WTC11 (cell line): ENCODE data around the gene ESM1. TPM values are rescaled to one million over a fixed set of nuclear protein-coding genes. Genes with fewer than 3 reads are reported as not detected.

Experiments used
- ATAC-seq: fragments of 200-7000 bp; cut with Tn5 transposase; 2 replicates; pipeline ENCODE4 v1.10.0; 2021; ENCODE audit warnings: mild to moderate bottlenecking, moderate library complexity
- CTCF ChIA-PET: fragments of 300-600 bp; sonication (Branson Sonifier 250); formaldehyde crosslinking; loops from one replicate; lab custom pipeline; 2021; ENCODE audit warnings: antibody characterized with exemption; lab: Charles Lee
- POLR2A ChIA-PET: fragments of 350-600 bp; sonication (Branson Sonifier 250); formaldehyde crosslinking; loops from one replicate; lab custom pipeline; 2021; ENCODE audit warnings: antibody characterized with exemption; lab: Charles Lee
- DNase-seq: peaks from one replicate; pipeline ENCODE4 v3.0.0; 2021; ENCODE audit warnings: low spot score
- H3K27ac Mint-ChIP-seq: 2 replicates; pipeline ENCODE4 v1.8.0; 2021; ENCODE audit warnings: mixed read lengths
- H3K27me3 Mint-ChIP-seq: 2 replicates; pipeline ENCODE4 v1.8.0; 2021; ENCODE audit warnings: low read depth, mild to moderate bottlenecking, moderate library complexity, mixed read lengths
- H3K36me3 Mint-ChIP-seq: 2 replicates; pipeline ENCODE4 v1.8.0; 2021; ENCODE audit warnings: mixed read lengths
- H3K4me1 Mint-ChIP-seq: 2 replicates; pipeline ENCODE4 v1.8.0; 2022; ENCODE audit warnings: mixed read lengths
- H3K4me3 Mint-ChIP-seq: 2 replicates; pipeline ENCODE4 v1.8.0; 2021; ENCODE audit warnings: mild to moderate bottlenecking, moderate library complexity, mixed read lengths
- H3K9me3 Mint-ChIP-seq: 2 replicates; pipeline ENCODE4 v1.8.0; 2021; ENCODE audit warnings: mixed read lengths
- AR ChIP-seq: fragments of 250-450 bp; sonication (Bioruptor Pico); IDR thresholded peaks from 2 replicates; pipeline ENCODE4 v1.9.0; 2021; ENCODE audit warnings: mild to moderate bottlenecking
- CREM ChIP-seq: sonication (generic); formaldehyde crosslinking; IDR thresholded peaks from 2 replicates; pipeline ENCODE4 v1.8.1; 2022; ENCODE audit warnings: mild to moderate bottlenecking, missing genetic modification reagents, moderate library complexity
- E2F4 ChIP-seq: sonication (generic); formaldehyde crosslinking; IDR thresholded peaks from 2 replicates; pipeline ENCODE4 v1.8.1; 2022; ENCODE audit warnings: low read depth, mild to moderate bottlenecking, moderate library complexity, missing genetic modification reagents, borderline replicate concordance
- FOXP4 ChIP-seq: sonication (generic); formaldehyde crosslinking; IDR thresholded peaks from 2 replicates; pipeline ENCODE4 v1.8.0; 2022; ENCODE audit warnings: mild to moderate bottlenecking, missing genetic modification reagents
- HMGA2 ChIP-seq: fragments of 250-450 bp; sonication (Bioruptor Pico); IDR thresholded peaks from 2 replicates; pipeline ENCODE4 v1.4.0; 2021; ENCODE audit warnings: mild to moderate bottlenecking, moderate library complexity
- IRF2 ChIP-seq: sonication (generic); formaldehyde crosslinking; IDR thresholded peaks from 2 replicates; pipeline ENCODE4 v1.8.0; 2022; ENCODE audit warnings: low read depth, missing genetic modification reagents, borderline replicate concordance
- JAZF1 ChIP-seq: fragments of 250-450 bp; sonication (Bioruptor Pico); IDR thresholded peaks from 2 replicates; pipeline ENCODE4 v1.9.0; 2021; ENCODE audit warnings: moderate library complexity, mild to moderate bottlenecking, inconsistent platforms
- MAX ChIP-seq: sonication (generic); formaldehyde crosslinking; IDR thresholded peaks from 2 replicates; pipeline ENCODE4 v1.8.0; 2022; ENCODE audit warnings: mild to moderate bottlenecking, missing genetic modification reagents
- NR1H2 ChIP-seq: sonication (generic); formaldehyde crosslinking; IDR thresholded peaks from 2 replicates; pipeline ENCODE4 v1.9.0; 2021; ENCODE audit warnings: mild to moderate bottlenecking, moderate library complexity, missing genetic modification reagents
- SMAD3 ChIP-seq: sonication (generic); formaldehyde crosslinking; IDR thresholded peaks from 2 replicates; pipeline ENCODE4 v1.8.0; 2022; ENCODE audit warnings: missing genetic modification reagents, mild to moderate bottlenecking, borderline replicate concordance
- TCF7 ChIP-seq: sonication (generic); formaldehyde crosslinking; IDR thresholded peaks from 2 replicates; pipeline ENCODE4 v1.8.0; 2022; ENCODE audit warnings: mild to moderate bottlenecking, low read depth, missing genetic modification reagents, moderate library complexity
- ZBTB21 ChIP-seq: sonication (generic); formaldehyde crosslinking; IDR thresholded peaks from 2 replicates; pipeline ENCODE4 v1.8.1; 2023; ENCODE audit warnings: mild to moderate bottlenecking, missing genetic modification reagents, borderline replicate concordance
- ZNF263 ChIP-seq: sonication (generic); formaldehyde crosslinking; IDR thresholded peaks from 2 replicates; pipeline ENCODE4 v1.8.1; 2022; ENCODE audit warnings: low read depth, mild to moderate bottlenecking, moderate library complexity, missing genetic modification reagents
- ZNF396 ChIP-seq: fragments of 250-450 bp; sonication (Bioruptor Pico); IDR thresholded peaks from 2 replicates; pipeline ENCODE4 v1.8.0; 2021; ENCODE audit warnings: mild to moderate bottlenecking, moderate library complexity, borderline replicate concordance
- ZNF532 ChIP-seq: fragments of 250-450 bp; sonication (Bioruptor Pico); IDR thresholded peaks from 2 replicates; pipeline ENCODE4 v1.9.0; 2021; ENCODE audit warnings: mild to moderate bottlenecking, borderline replicate concordance
- total RNA-seq: library from RNA; stranded (reverse); gene quantifications from 3 replicates; pipeline ENCODE4 v1.2.3, GENCODE V29; 2021
- TF ChIP-seq, protein P1 (sequence below): sonication (generic); formaldehyde crosslinking; conservative IDR thresholded peaks from 2 replicates; pipeline ENCODE4 v1.8.1; 2023; ENCODE audit warnings: mild to moderate bottlenecking, low read depth, missing genetic modification reagents, moderate library complexity
- TF ChIP-seq, protein P2 (sequence below): sonication (generic); formaldehyde crosslinking; IDR thresholded peaks from 2 replicates; pipeline ENCODE4 v1.8.1; 2023; ENCODE audit warnings: mild to moderate bottlenecking, missing genetic modification reagents, moderate library complexity

ESM1 gene
- total RNA-seq, 1 experiment from 2014 or later, result not detected

- no peak for TF ChIP-seq TCF7 (CRISPR knock-in tag)
- TF ChIP-seq, protein P1, sequence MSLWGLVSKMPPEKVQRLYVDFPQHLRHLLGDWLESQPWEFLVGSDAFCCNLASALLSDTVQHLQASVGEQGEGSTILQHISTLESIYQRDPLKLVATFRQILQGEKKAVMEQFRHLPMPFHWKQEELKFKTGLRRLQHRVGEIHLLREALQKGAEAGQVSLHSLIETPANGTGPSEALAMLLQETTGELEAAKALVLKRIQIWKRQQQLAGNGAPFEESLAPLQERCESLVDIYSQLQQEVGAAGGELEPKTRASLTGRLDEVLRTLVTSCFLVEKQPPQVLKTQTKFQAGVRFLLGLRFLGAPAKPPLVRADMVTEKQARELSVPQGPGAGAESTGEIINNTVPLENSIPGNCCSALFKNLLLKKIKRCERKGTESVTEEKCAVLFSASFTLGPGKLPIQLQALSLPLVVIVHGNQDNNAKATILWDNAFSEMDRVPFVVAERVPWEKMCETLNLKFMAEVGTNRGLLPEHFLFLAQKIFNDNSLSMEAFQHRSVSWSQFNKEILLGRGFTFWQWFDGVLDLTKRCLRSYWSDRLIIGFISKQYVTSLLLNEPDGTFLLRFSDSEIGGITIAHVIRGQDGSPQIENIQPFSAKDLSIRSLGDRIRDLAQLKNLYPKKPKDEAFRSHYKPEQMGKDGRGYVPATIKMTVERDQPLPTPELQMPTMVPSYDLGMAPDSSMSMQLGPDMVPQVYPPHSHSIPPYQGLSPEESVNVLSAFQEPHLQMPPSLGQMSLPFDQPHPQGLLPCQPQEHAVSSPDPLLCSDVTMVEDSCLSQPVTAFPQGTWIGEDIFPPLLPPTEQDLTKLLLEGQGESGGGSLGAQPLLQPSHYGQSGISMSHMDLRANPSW (CRISPR knock-in tag), result no peak
- no peak for TF ChIP-seq ZBTB21 (CRISPR knock-in tag)
- TF ChIP-seq E2F4 (CRISPR knock-in tag), result no peak
- TF ChIP-seq ZNF396, result no peak
- no peak for TF ChIP-seq ZNF263
Measured at GRCh38 chr5:54969856-54970828, 15.3 kb downstream of the ESM1 start (continued).

GRCh38 chr5:54969242-54969641 lies 16.2 kb downstream of the ESM1 start:
- no peaks in the 10 kb centered on the region for H3K27me3 Mint-ChIP-seq
- CTCF ChIA-PET, result interaction anchor here (2.2 to 3.6 kb wide), 2 partner anchors 9 to 25 kb away, joined by 6 to 22 read pairs; no protein-coding TSS in a partner anchor
- POLR2A ChIA-PET, result no interaction called here
- TF ChIP-seq IRF2 (CRISPR knock-in tag) (no peak), NR1H2 (CRISPR knock-in tag) (no peak), SMAD3 (CRISPR knock-in tag) (no peak)
- no peak overlapping the region for H3K4me3 Mint-ChIP-seq
- H3K27ac Mint-ChIP-seq, result no peak overlapping the region
- DNase-seq, result no peak
- no peak for ATAC-seq
- peaks cover 5% of the 10 kb centered on the region for H3K9me3 Mint-ChIP-seq
- peaks cover 6% of the 10 kb centered on the region for H3K4me1 Mint-ChIP-seq
- peaks cover 4% of the 10 kb centered on the region; the same call in 1 of the 2 replicates for H3K36me3 Mint-ChIP-seq

DNA sequence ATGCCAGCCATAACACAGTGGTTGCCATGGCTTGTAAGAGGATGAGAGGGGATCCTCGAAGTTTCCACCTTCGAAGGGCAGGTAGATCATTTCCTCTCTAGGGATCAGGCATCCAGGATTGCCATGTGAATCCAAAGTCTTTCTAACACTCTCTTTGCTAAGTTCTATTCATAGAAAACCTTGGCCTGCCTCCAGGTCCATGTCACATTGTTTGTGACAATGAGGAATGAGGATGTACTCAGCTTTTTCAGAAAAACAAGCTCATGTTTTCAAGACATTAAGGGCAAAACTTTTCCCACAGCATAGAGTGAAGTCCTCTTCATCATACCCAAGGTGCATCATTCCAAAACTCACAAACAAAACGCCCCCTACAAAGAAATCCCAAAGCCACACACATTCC lies 19.6 kb downstream of the ESM1 start:
- no peak for ATAC-seq
- Mint-ChIP-seq H3K9me3 (peaks cover 5% of the 10 kb centered on the region), H3K27me3 (peaks cover 6% of the 10 kb centered on the region), H3K4me3 (no peak overlapping the region), H3K27ac (no peak overlapping the region), H3K36me3 (peaks cover 4% of the 10 kb centered on the region; the same call in 1 of the 2 replicates), H3K4me1 (peaks cover 6% of the 10 kb centered on the region)
- CTCF ChIA-PET, result interaction anchor here (1.0 to 1.9 kb wide), 2 partner anchors 22 to 71 kb away, joined by 4 to 6 read pairs; no protein-coding TSS in a partner anchor
- no peak for DNase-seq
- POLR2A ChIA-PET, result no interaction called here
- TF ChIP-seq HMGA2 (CRISPR knock-in tag) (no peak), MAX (no peak), FOXP4 (no peak), CREM (CRISPR knock-in tag) (no peak), AR (CRISPR knock-in tag) (no peak), JAZF1 (no peak), ZNF532 (no peak)
- TF ChIP-seq, protein P2, sequence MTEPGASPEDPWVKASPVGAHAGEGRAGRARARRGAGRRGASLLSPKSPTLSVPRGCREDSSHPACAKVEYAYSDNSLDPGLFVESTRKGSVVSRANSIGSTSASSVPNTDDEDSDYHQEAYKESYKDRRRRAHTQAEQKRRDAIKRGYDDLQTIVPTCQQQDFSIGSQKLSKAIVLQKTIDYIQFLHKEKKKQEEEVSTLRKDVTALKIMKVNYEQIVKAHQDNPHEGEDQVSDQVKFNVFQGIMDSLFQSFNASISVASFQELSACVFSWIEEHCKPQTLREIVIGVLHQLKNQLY, result no peak
